HFF-Myc (cell line): Measurements from ENCODE around the gene NLGN1.
"Not testable (repeated sequence)": the region's sequence is repeated elsewhere in the genome, so short reads cannot be mapped to it uniquely, and the experiment has no call there.

Experiments
- DNase-seq: peaks from one replicate; pipeline ENCODE4 v3.0.0-alpha.2; 2011; ENCODE audit warnings: low read depth; ENCODE audit errors: extremely low read depth
- H3K4me3 ChIP-seq: replicated peaks from 2 replicates; pipeline ENCODE4 v1.5.1; 2011; ENCODE audit warnings: low read depth, mild to moderate bottlenecking, control low read depth, low read length
- CTCF ChIP-seq: IDR thresholded peaks from 2 replicates; pipeline ENCODE4 v1.5.1; 2012; ENCODE audit warnings: mild to moderate bottlenecking, low read depth, low read length, control low read depth; ENCODE audit errors: missing control alignments

The NLGN1 gene

GRCh38 chr3:173429527-173429926 is 32.0 kb downstream of the NLGN1 start:
- DNase-seq = no peak
- no peak overlapping the region for H3K4me3 ChIP-seq
- TF ChIP-seq CTCF = no peak

GRCh38 chr3:173430576-173430975 is 33.0 kb downstream of the NLGN1 start:
- TF ChIP-seq CTCF = no peak
- DNase-seq = no peak
- H3K4me3 ChIP-seq = no peak overlapping the region

- no peak for TF ChIP-seq CTCF
- no peak for DNase-seq
- H3K4me3 ChIP-seq = no peak overlapping the region
Measured at GRCh38 chr3:173439004-173439403, 41.5 kb downstream of the NLGN1 start.

- TF ChIP-seq CTCF = no peak
- H3K4me3 ChIP-seq = no peak overlapping the region
- DNase-seq = no peak
Measured at GRCh38 chr3:173440514-173440913, 43.0 kb downstream of the NLGN1 start.

- H3K4me3 ChIP-seq, DNase-seq: not testable (repeated sequence)
Measured at GRCh38 chr3:173451561-173451960, 54.0 kb downstream of the NLGN1 start.

GRCh38 chr3:173463250-173463649 is 65.7 kb downstream of the NLGN1 start:
- no peak for TF ChIP-seq CTCF
- no peak for DNase-seq
- H3K4me3 ChIP-seq = no peak overlapping the region

GRCh38 chr3:173465112-173465511 is 67.6 kb downstream of the NLGN1 start:
- no peak for TF ChIP-seq CTCF
- no peak for DNase-seq

More at GRCh38 chr3:173465112-173465511, 67.6 kb downstream of the NLGN1 start:
- H3K4me3 ChIP-seq = no peak overlapping the region
